HepG2 (cell line): ENCODE data around the gene TBC1D14. TPM values are rescaled to one million over a fixed set of nuclear protein-coding genes. Genes with fewer than 3 reads are reported as not detected.

ENCODE experiments used
- AKAP8 ChIP-seq: sonication (generic); formaldehyde crosslinking; IDR thresholded peaks from 2 replicates; pipeline ENCODE4 v1.5.1; 2020; ENCODE audit warnings: mild to moderate bottlenecking, missing genetic modification reagents
- BORCS8-MEF2B ChIP-seq: sonication (generic); formaldehyde crosslinking; IDR thresholded peaks from 2 replicates; pipeline ENCODE4 v1.8.0; 2022; ENCODE audit warnings: mild to moderate bottlenecking, missing genetic modification reagents
- E2F1 ChIP-seq: sonication (generic); formaldehyde crosslinking; IDR thresholded peaks from 2 replicates; pipeline ENCODE4 v1.5.0; 2020; ENCODE audit warnings: missing genetic modification reagents
- ELK4 ChIP-seq: sonication (generic); formaldehyde crosslinking; IDR thresholded peaks from 2 replicates; pipeline ENCODE4 v1.9.0; 2021; ENCODE audit warnings: missing genetic modification reagents, borderline replicate concordance
- FOXC1 ChIP-seq: sonication (generic); formaldehyde crosslinking; IDR thresholded peaks from 2 replicates; pipeline ENCODE4 v1.8.0; 2022; ENCODE audit warnings: mild to moderate bottlenecking, missing genetic modification reagents, borderline replicate concordance
- GABPB1 ChIP-seq: IDR thresholded peaks from 2 replicates; pipeline ENCODE4 v1.6.1; 2016; ENCODE audit warnings: mild to moderate bottlenecking, missing genetic modification reagents, moderate library complexity, missing compliant biosample characterization
- HMGXB3 ChIP-seq: sonication (generic); formaldehyde crosslinking; IDR thresholded peaks from 2 replicates; pipeline ENCODE4 v1.4.0; 2020; ENCODE audit warnings: missing genetic modification reagents, borderline replicate concordance
- IRX3 ChIP-seq: sonication (generic); formaldehyde crosslinking; IDR thresholded peaks from 2 replicates; pipeline ENCODE4 v1.8.1; 2023; ENCODE audit warnings: mild to moderate bottlenecking, low read depth, missing genetic modification reagents, borderline replicate concordance
- MTA3 ChIP-seq: sonication (generic); formaldehyde crosslinking; IDR thresholded peaks from 2 replicates; pipeline ENCODE4 v1.4.0; 2020; ENCODE audit warnings: missing genetic modification reagents
- NKX3-1 ChIP-seq: sonication (generic); formaldehyde crosslinking; IDR thresholded peaks from 2 replicates; pipeline ENCODE4 v1.5.0; 2020; ENCODE audit warnings: missing genetic modification reagents
- SP140L ChIP-seq: sonication (generic); formaldehyde crosslinking; IDR thresholded peaks from 2 replicates; pipeline ENCODE4 v1.4.0; 2020; ENCODE audit warnings: missing genetic modification reagents, borderline replicate concordance
- ZFP36L1 ChIP-seq: sonication (generic); formaldehyde crosslinking; IDR thresholded peaks from 2 replicates; pipeline ENCODE4 v1.8.0; 2022; ENCODE audit warnings: mild to moderate bottlenecking, missing genetic modification reagents, moderate library complexity
- ZNF160 ChIP-seq: sonication (generic); formaldehyde crosslinking; IDR thresholded peaks from 2 replicates; pipeline ENCODE4 v1.8.0; 2022; ENCODE audit warnings: mild to moderate bottlenecking, inconsistent platforms, missing genetic modification reagents
- ZNF432 ChIP-seq: sonication (generic); formaldehyde crosslinking; IDR thresholded peaks from 2 replicates; pipeline ENCODE4 v1.5.0; 2020; ENCODE audit warnings: missing genetic modification reagents, mild to moderate bottlenecking, borderline replicate concordance
- ZNF468 ChIP-seq: sonication (generic); formaldehyde crosslinking; IDR thresholded peaks from 2 replicates; pipeline ENCODE4 v1.8.0; 2022; ENCODE audit warnings: mild to moderate bottlenecking, moderate library complexity, missing genetic modification reagents
- ZNF501 ChIP-seq: sonication (generic); formaldehyde crosslinking; IDR thresholded peaks from 2 replicates; pipeline ENCODE4 v1.5.1; 2020; ENCODE audit warnings: mild to moderate bottlenecking, moderate library complexity, missing genetic modification reagents
- ZNF549 ChIP-seq: sonication (generic); formaldehyde crosslinking; IDR thresholded peaks from 2 replicates; pipeline ENCODE4 v1.5.0; 2020; ENCODE audit warnings: missing genetic modification reagents
- ZNF710 ChIP-seq: sonication (generic); formaldehyde crosslinking; IDR thresholded peaks from 2 replicates; pipeline ENCODE4 v1.5.0; 2020; ENCODE audit warnings: mild to moderate bottlenecking, missing genetic modification reagents, borderline replicate concordance
- ZNF850 ChIP-seq: sonication (generic); formaldehyde crosslinking; conservative IDR thresholded peaks from 2 replicates; pipeline ENCODE4 v1.9.0; 2021; ENCODE audit warnings: mild to moderate bottlenecking, missing genetic modification reagents
- polyA plus RNA-seq, 8 experiments: library from polyadenylated mRNA; depleted of rRNA in 3 of 8; stranded (reverse) in 7 of 8; unstranded in 1 of 8; fragments of >200 nt; fragmentation: Illumina TruSeq in 4 of 8; extraction: Trizol in 4 of 8; gene quantifications; 2 replicates each; pipeline versions ENCODE4 v1.2.1 to v1.2.3, GENCODE V29; 2011 to 2016; ENCODE audit warnings: low read depth in 4 of 8, missing spikeins in 1 of 8, mixed read lengths in 1 of 8; ENCODE audit not compliant: insufficient read depth in 1 of 8
- total RNA-seq, 5 experiments: library from RNA; depleted of rRNA; stranded (reverse); fragments of >200 nt; fragmentation: Illumina TruSeq; extraction: Trizol; gene quantifications; 2 replicates each; pipeline ENCODE4 v1.2.3, GENCODE V29; 2016; ENCODE audit warnings: low read depth in 1 of 5

The TBC1D14 gene
- total and polyA plus RNA-seq, 2 of the 13 experiments (the other 11 are each of a cell fraction or from before 2014, with no cell fraction given): 29.5 to 46.5 TPM

GRCh38 chr4:7075962-7076695 lies 166.5 kb downstream of the TBC1D14 start (continued):
- TF ChIP-seq ZNF850 (CRISPR knock-in tag) (no peak), ZNF710 (CRISPR knock-in tag) (no peak), ZNF432 (no peak), MTA3 (CRISPR knock-in tag) (no peak), E2F1 (no peak), BORCS8-MEF2B (0 out of 2 replicates have a peak, but pooled peaks have one; percentile 41), AKAP8 (CRISPR knock-in tag) (no peak), HMGXB3 (CRISPR knock-in tag) (no peak), FOXC1 (CRISPR knock-in tag) (no peak), ZNF468 (CRISPR knock-in tag) (no peak), ZNF549 (CRISPR knock-in tag) (no peak), ELK4 (no peak), GABPB1 (CRISPR knock-in tag) (no peak), IRX3 (no peak), ZFP36L1 (CRISPR knock-in tag) (no peak), SP140L (CRISPR knock-in tag) (no peak), ZNF501 (CRISPR knock-in tag) (no peak), NKX3-1 (CRISPR knock-in tag) (no peak), ZNF160 (CRISPR knock-in tag) (no peak)
